Prostate gland (tissue), 2 donors: ENCODE data around the gene ZNF133. TPM values are rescaled to one million over a fixed set of nuclear protein-coding genes. Genes with fewer than 3 reads are reported as not detected.

Experiments
- DNase-seq: peaks from one replicate; pipeline ENCODE4 v3.0.0-alpha.2; 2019; ENCODE audit warnings: low spot score
- H3K27ac ChIP-seq, 2 donors: fragments of 200-600 bp; sonication (generic); 2 replicates each; pipeline ENCODE4 v1.5.1; 2017 to 2019
- H3K27me3 ChIP-seq: fragments of 200-600 bp; sonication (generic); replicated peaks from 2 replicates; pipeline ENCODE4 v1.5.1; 2019; ENCODE audit not compliant: insufficient read depth
- H3K36me3 ChIP-seq, 2 donors: fragments of 200-600 bp; sonication (generic); 1 replicate in 1 of 2; 2 replicates in 1 of 2; pipeline versions ENCODE4 v1.5.1 to v1.8.1; 2017 to 2019
- H3K4me1 ChIP-seq: fragments of 200-600 bp; sonication (generic); replicated peaks from 2 replicates; pipeline ENCODE4 v1.5.1; 2019
- H3K4me3 ChIP-seq, 2 donors: fragments of 200-600 bp; sonication (generic); 2 replicates each; pipeline ENCODE4 v1.5.1; 2017 to 2019
- H3K9me3 ChIP-seq: fragments of 200-600 bp; sonication (generic); 2 replicates; pipeline ENCODE4 v1.5.1; 2017
- POLR2A ChIP-seq: fragments of 450-650 bp; IDR thresholded peaks from one replicate; pipeline ENCODE4 v1.6.1; 2016; ENCODE audit warnings: antibody characterized with exemption, mild to moderate bottlenecking
- POLR2AphosphoS5 ChIP-seq: sonication (generic); formaldehyde crosslinking; IDR thresholded peaks from one replicate; pipeline ENCODE4 v1.6.1; 2017; ENCODE audit warnings: antibody characterized with exemption
- WGBS: methylation state at CpG from one replicate; pipeline ENCODE4 v1.1.5; 2018; 5-methylcytosine and 5-hydroxymethylcytosine counted together
- intact Hi-C: fragments of 100-400 bp; cut with DNase I; formaldehyde crosslinking; loops from one replicate; pipeline ENCODE4 v1.14.2; 2022
- total RNA-seq, 2 donors: library from RNA; depleted of rRNA; stranded (reverse); fragments of >200 nt; gene quantifications; one replicate each; pipeline ENCODE4 v1.1.0, GENCODE V29; 2016
- TF ChIP-seq, protein P1 (sequence below), 4 experiments: fragments of 200-600 bp in 2 of 4; fragments of 450-650 bp in 2 of 4; sonication (generic) in 2 of 4; IDR thresholded peaks; 1 replicate in 3 of 4; 2 replicates in 1 of 4; pipeline ENCODE4 v1.5.1; 2016 to 2019; ENCODE audit warnings: antibody characterized with exemption in 4 of 4, mild to moderate bottlenecking in 2 of 4, moderate library complexity in 2 of 4

ZNF133 gene
- total RNA-seq, 2 donors from 2014 or later: 15.2 to 23.1 TPM

DNA sequence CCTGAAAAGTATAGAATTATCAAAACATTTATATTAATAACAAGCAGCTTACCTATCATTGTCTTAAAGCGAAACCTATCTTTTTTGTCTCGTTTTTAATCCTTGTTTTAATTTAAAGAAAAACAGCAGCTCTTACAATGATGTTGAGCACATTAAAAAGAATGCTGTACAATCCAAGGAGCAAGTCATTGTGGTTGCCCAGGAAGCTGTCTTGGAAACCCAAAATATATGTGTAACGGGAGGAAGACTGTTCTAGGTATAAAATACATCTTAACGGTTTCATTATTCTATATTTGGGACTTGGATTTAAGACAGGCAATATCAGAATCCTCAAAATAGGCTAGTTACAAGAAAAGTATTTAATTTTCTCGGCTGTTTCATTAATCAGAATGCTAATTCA lies 21.7 kb downstream of the ZNF133 start:
- Histone ChIP-seq H3K4me1 (no peaks in the 10 kb centered on the region), H3K27me3 (no peaks in the 10 kb centered on the region), H3K27ac (no peak overlapping the region), H3K4me3 (no peak overlapping the region), H3K36me3 (no peaks in the 10 kb centered on the region), H3K9me3 (no peaks in the 10 kb centered on the region)
- TF ChIP-seq, protein P1, sequence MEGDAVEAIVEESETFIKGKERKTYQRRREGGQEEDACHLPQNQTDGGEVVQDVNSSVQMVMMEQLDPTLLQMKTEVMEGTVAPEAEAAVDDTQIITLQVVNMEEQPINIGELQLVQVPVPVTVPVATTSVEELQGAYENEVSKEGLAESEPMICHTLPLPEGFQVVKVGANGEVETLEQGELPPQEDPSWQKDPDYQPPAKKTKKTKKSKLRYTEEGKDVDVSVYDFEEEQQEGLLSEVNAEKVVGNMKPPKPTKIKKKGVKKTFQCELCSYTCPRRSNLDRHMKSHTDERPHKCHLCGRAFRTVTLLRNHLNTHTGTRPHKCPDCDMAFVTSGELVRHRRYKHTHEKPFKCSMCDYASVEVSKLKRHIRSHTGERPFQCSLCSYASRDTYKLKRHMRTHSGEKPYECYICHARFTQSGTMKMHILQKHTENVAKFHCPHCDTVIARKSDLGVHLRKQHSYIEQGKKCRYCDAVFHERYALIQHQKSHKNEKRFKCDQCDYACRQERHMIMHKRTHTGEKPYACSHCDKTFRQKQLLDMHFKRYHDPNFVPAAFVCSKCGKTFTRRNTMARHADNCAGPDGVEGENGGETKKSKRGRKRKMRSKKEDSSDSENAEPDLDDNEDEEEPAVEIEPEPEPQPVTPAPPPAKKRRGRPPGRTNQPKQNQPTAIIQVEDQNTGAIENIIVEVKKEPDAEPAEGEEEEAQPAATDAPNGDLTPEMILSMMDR (IDR thresholded peaks at IDR 0.05): no peak
- TF ChIP-seq POLR2A: no peak
- TF ChIP-seq POLR2AphosphoS5: no peak
- intact Hi-C loops: no loop called here
- no peak for DNase-seq
- 82% methylated on average over 5 of the region's 5 CpGs for WGBS

DNA sequence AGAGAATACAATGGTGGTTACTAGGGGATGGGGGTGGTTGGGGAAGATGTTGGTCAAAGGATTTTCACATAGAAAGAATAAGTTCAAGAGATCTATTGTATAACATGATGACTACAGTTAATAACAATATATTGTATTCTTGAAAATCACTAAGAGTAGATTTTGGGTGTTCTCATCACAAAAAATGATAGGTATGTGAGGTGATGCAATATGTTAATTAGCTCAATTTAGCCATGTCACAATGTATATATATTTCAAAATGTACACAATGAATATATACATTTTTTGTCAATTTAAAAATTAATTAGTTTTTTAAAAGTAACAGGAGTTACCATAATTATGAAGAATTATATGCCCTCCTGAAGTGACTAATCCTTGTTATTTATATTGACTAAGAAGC lies 22.3 kb downstream of the ZNF133 start:
- no peaks in the 10 kb centered on the region for H3K27me3 ChIP-seq
- no peak for TF ChIP-seq POLR2A
- TF ChIP-seq, protein P1 (IDR thresholded peaks at IDR 0.05): no peak
- no peak for TF ChIP-seq POLR2AphosphoS5
- no peak for DNase-seq
- intact Hi-C loops: no loop called here
- no peak overlapping the region for H3K27ac ChIP-seq
- no peaks in the 10 kb centered on the region for H3K9me3 ChIP-seq
- no peak overlapping the region for H3K4me3 ChIP-seq
- H3K36me3 ChIP-seq: no peaks in the 10 kb centered on the region
- no peaks in the 10 kb centered on the region for H3K4me1 ChIP-seq

DNA sequence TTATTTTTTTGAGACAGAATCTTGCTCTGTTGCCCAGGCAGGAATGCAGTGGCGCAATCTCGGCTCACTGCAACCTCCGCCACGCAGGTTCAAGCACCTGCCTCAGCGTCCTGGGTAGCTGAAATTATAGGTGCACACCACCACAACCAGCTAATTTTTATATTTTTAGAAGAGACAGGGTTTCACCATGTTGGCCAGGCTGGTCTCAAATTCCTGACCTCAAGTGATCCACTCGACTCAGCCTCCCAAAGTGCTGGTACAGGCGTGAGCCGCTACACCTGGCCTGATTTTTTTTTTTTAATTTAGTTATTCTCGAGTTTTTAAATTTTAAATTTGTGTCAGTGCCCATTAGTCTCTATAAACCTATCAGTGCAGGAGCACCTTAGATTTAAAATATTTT lies 24.4 kb downstream of the ZNF133 start:
- TF ChIP-seq, protein P1 (IDR thresholded peaks at IDR 0.05): no peak
- TF ChIP-seq POLR2AphosphoS5: no peak
- no peak for TF ChIP-seq POLR2A
- Histone ChIP-seq H3K4me1 (no peaks in the 10 kb centered on the region), H3K27ac (no peak overlapping the region), H3K9me3 (no peaks in the 10 kb centered on the region), H3K36me3 (peaks cover 0 to 3% of the 10 kb centered on the region in 2 donors), H3K4me3 (no peak overlapping the region), H3K27me3 (no peaks in the 10 kb centered on the region)
- 94% methylated on average over 9 of the region's 9 CpGs for WGBS
- intact Hi-C loops: no loop called here
- no peak for DNase-seq

GRCh38 chr20:18313411-18313810 lies 25.1 kb downstream of the ZNF133 start:
- intact Hi-C loops: no loop called here
- TF ChIP-seq, protein P1 (IDR thresholded peaks at IDR 0.05): no peak
- TF ChIP-seq POLR2A (no peak), POLR2AphosphoS5 (no peak)
- Histone ChIP-seq H3K4me3 (no peak overlapping the region), H3K4me1 (no peaks in the 10 kb centered on the region), H3K36me3 (peaks cover 0 to 3% of the 10 kb centered on the region in 2 donors), H3K27me3 (no peaks in the 10 kb centered on the region), H3K9me3 (no peaks in the 10 kb centered on the region), H3K27ac (no peak overlapping the region)
- WGBS: 27% methylated on average over 1 of the region's 1 CpG
- no peak for DNase-seq

DNA sequence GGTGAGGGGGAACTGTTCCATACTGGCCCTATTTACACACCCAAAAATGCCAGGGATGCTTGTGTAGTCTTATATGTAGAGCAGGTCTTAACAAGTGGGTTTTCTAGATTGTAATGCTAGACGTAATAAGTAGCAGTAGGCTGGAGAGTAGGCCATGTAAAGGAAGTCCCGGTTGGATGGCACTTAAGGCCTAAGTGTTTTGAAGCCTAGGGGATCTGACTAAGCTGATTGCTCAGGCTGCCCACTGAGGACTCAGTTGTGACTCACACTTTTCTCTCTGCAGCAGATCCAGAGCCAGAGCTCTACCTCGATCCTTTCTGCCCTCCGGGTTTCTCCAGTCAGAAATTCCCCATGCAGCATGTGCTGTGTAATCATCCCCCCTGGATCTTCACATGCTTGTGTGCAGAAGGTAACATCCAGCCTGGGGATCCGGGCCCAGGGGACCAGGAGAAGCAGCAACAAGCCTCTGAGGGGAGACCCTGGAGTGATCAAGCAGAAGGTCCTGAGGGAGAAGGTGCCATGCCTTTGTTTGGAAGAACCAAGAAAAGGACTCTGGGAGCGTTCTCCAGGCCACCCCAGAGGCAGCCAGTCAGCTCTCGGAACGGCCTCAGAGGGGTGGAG lies 26.6 kb downstream of the ZNF133 start:
- H3K27me3 ChIP-seq: no peaks in the 10 kb centered on the region
- peaks cover 0 to 3% of the 10 kb centered on the region in 2 donors for H3K36me3 ChIP-seq
- no peak for DNase-seq
- WGBS: 95% methylated on average over 8 of the region's 8 CpGs
- no peak overlapping the region for H3K27ac ChIP-seq
- H3K9me3 ChIP-seq: no peaks in the 10 kb centered on the region
- no peaks in the 10 kb centered on the region for H3K4me1 ChIP-seq
- intact Hi-C loops: no loop called here
- no peak overlapping the region for H3K4me3 ChIP-seq
- TF ChIP-seq, protein P1 (IDR thresholded peaks at IDR 0.05): no peak
- TF ChIP-seq POLR2AphosphoS5 (no peak), POLR2A (no peak)
